Activated T-cell treated with anti-CD3 and anti-CD28 coated beads for 1 hour (primary cell): Measurements from ENCODE around the gene PLXNA2.

ENCODE experiments used
- DNase-seq: peaks from one replicate; pipeline ENCODE4 v3.0.0-alpha.2; 2020; ENCODE audit warnings: low read depth

Gene PLXNA2

GRCh38 chr1:208089761-208090370, 154.3 kb downstream of the PLXNA2 start:
- no peak for DNase-seq

- DNase-seq, result no peak
These were observed 155.0 kb downstream of the PLXNA2 start for GRCh38 chr1:208089149-208089548.

GRCh38 chr1:208088319-208088718, 155.9 kb downstream of the PLXNA2 start:
- no peak for DNase-seq

- no peak for DNase-seq
These were observed 158.3 kb downstream of the PLXNA2 start for GRCh38 chr1:208085655-208086515.

- DNase-seq, result no peak
These were observed 159.4 kb downstream of the PLXNA2 start for GRCh38 chr1:208084764-208085163.

- no peak for DNase-seq
These were observed 160.0 kb downstream of the PLXNA2 start for GRCh38 chr1:208084220-208084619.

- no peak for DNase-seq
These were observed 160.5 kb downstream of the PLXNA2 start for GRCh38 chr1:208083715-208084085.

GRCh38 chr1:208083016-208083714, 161.0 kb downstream of the PLXNA2 start:
- no peak for DNase-seq

- no peak for DNase-seq
These were observed 162.2 kb downstream of the PLXNA2 start for GRCh38 chr1:208081972-208082371.

- no peak for DNase-seq
These were observed 163.5 kb downstream of the PLXNA2 start for GRCh38 chr1:208080396-208081286.

GRCh38 chr1:208079161-208079560, 165.0 kb downstream of the PLXNA2 start:
- DNase-seq, result no peak

- no peak for DNase-seq
These were observed 165.4 kb downstream of the PLXNA2 start for GRCh38 chr1:208078752-208079151.

- DNase-seq, result no peak
These were observed 166.7 kb downstream of the PLXNA2 start for GRCh38 chr1:208077232-208078075.

GRCh38 chr1:208074353-208074752, 169.8 kb downstream of the PLXNA2 start:
- no peak for DNase-seq

GRCh38 chr1:208071435-208072031, 172.7 kb downstream of the PLXNA2 start:
- DNase-seq, result no peak

- DNase-seq, result no peak
These were observed 174.3 kb downstream of the PLXNA2 start for GRCh38 chr1:208069908-208070307.

GRCh38 chr1:208069317-208069716, 174.9 kb downstream of the PLXNA2 start:
- DNase-seq, result no peak

GRCh38 chr1:208068908-208069307, 175.3 kb downstream of the PLXNA2 start:
- no peak for DNase-seq

GRCh38 chr1:208068407-208068806, 175.8 kb downstream of the PLXNA2 start:
- DNase-seq, result no peak

- DNase-seq, result no peak
These were observed 177.6 kb downstream of the PLXNA2 start for GRCh38 chr1:208066583-208066982.

- DNase-seq, result no peak
These were observed 178.3 kb downstream of the PLXNA2 start for GRCh38 chr1:208065862-208066261.
